K562 (cell line): ENCODE data around the gene MAD1L1. TPM values are rescaled to one million over a fixed set of nuclear protein-coding genes. Genes with fewer than 3 reads are reported as not detected.

ENCODE experiments used
- ASH1L ChIP-seq: fragments of 450-650 bp; IDR thresholded peaks from 2 replicates; pipeline ENCODE4 v1.6.1; 2018; ENCODE audit warnings: borderline replicate concordance, mild to moderate bottlenecking, low read depth; ENCODE audit not compliant: partially characterized antibody
- BCOR ChIP-seq: fragments of 450-650 bp; IDR thresholded peaks from 2 replicates; pipeline ENCODE4 v1.6.1; 2016
- CBX2 ChIP-seq: fragments of 200-600 bp; sonication (generic); IDR thresholded peaks from one replicate; pipeline ENCODE4 v1.6.1; 2012; ENCODE audit warnings: mild to moderate bottlenecking, low read length, inconsistent platforms; ENCODE audit not compliant: insufficient read depth, poor library complexity, severe bottlenecking
- HDAC2 ChIP-seq: fragments of 450-650 bp; IDR thresholded peaks from 2 replicates; pipeline ENCODE4 v1.6.1; 2016; ENCODE audit warnings: mild to moderate bottlenecking
- HLTF ChIP-seq: fragments of 450-650 bp; IDR thresholded peaks from 2 replicates; pipeline ENCODE4 v1.6.1; 2016
- KLF13 ChIP-seq: fragments of 450-650 bp; IDR thresholded peaks from 2 replicates; pipeline ENCODE4 v1.6.1; 2016; ENCODE audit warnings: missing genetic modification characterization, low read depth, mild to moderate bottlenecking, missing compliant biosample characterization, moderate library complexity, borderline replicate concordance
- L3MBTL2 ChIP-seq: fragments of 450-650 bp; IDR thresholded peaks from 2 replicates; pipeline ENCODE4 v1.6.1; 2016; ENCODE audit warnings: mild to moderate bottlenecking, moderate library complexity
- MECOM ChIP-seq: fragments of 250-450 bp; sonication (Bioruptor Pico); IDR thresholded peaks from 2 replicates; pipeline ENCODE4 v1.8.0; 2022; ENCODE audit warnings: inconsistent platforms
- MEIS2 ChIP-seq: fragments of 450-650 bp; IDR thresholded peaks from 2 replicates; pipeline ENCODE4 v1.6.1; 2014; ENCODE audit warnings: mild to moderate bottlenecking; ENCODE audit not compliant: partially characterized antibody
- NUFIP1 ChIP-seq: fragments of 450-650 bp; IDR thresholded peaks from 2 replicates; pipeline ENCODE4 v1.6.1; 2018; ENCODE audit not compliant: partially characterized antibody
- PHB2 ChIP-seq: fragments of 450-650 bp; IDR thresholded peaks from 2 replicates; pipeline ENCODE4 v1.6.1; 2017; ENCODE audit warnings: low read depth
- RFX1 ChIP-seq: fragments of 450-650 bp; IDR thresholded peaks from 2 replicates; pipeline ENCODE4 v1.6.1; 2016; ENCODE audit warnings: mild to moderate bottlenecking, moderate library complexity
- SOX6 ChIP-seq: fragments of 450-650 bp; IDR thresholded peaks from 2 replicates; pipeline ENCODE4 v1.6.1; 2014; ENCODE audit warnings: mild to moderate bottlenecking
- SPI1 ChIP-seq: IDR thresholded peaks from 2 replicates; pipeline ENCODE4 v1.6.1; 2011; ENCODE audit warnings: low read depth, low read length, control low read depth, borderline replicate concordance
- ZC3H11A ChIP-seq: IDR thresholded peaks from 2 replicates; pipeline ENCODE4 v1.6.1; 2012; ENCODE audit warnings: low read depth, low read length, improper control_type of control experiment
- ZNF24 ChIP-seq: fragments of 450-650 bp; IDR thresholded peaks from 2 replicates; pipeline ENCODE4 v1.6.1; 2016
- ZNF253 ChIP-seq: fragments of 250-450 bp; sonication (Bioruptor Pico); conservative IDR thresholded peaks from 2 replicates; pipeline ENCODE4 v1.6.1; 2021; ENCODE audit warnings: mild to moderate bottlenecking
- ZNF324 ChIP-seq: fragments of 250-450 bp; sonication (Bioruptor Pico); IDR thresholded peaks from 2 replicates; pipeline ENCODE4 v1.4.0; 2020; ENCODE audit warnings: mild to moderate bottlenecking
- ZNF589 ChIP-seq: fragments of 200-800 bp; sonication (Bioruptor generic); IDR thresholded peaks from 2 replicates; pipeline ENCODE4 v1.6.1; 2016; ENCODE audit warnings: low read depth, missing genetic modification characterization, missing compliant biosample characterization
- ZNF655 ChIP-seq: fragments of 250-450 bp; sonication (Bioruptor Pico); IDR thresholded peaks from 2 replicates; pipeline ENCODE4 v1.5.0; 2021
- polyA plus RNA-seq, 8 experiments: library from polyadenylated mRNA; depleted of rRNA in 4 of 8; stranded (reverse) in 5 of 8; unstranded in 3 of 8; fragments of >200 nt; fragmentation: Nextera tagmentation in 2 of 8; fragmentation: Illumina TruSeq in 1 of 8; extraction: Ambion mirVana in 2 of 8; extraction: Trizol in 1 of 8; gene quantifications; 2 replicates each; pipeline versions ENCODE4 v1.2.1 to v1.2.3, GENCODE V29; 2011 to 2014; ENCODE audit warnings: inconsistent platforms in 1 of 8, missing spikeins in 1 of 8
- total RNA-seq, 7 experiments: library from RNA; depleted of rRNA in 6 of 7; stranded (reverse); fragments of >200 nt in 6 of 7; fragmentation: Illumina TruSeq in 2 of 7; extraction: Trizol in 2 of 7; gene quantifications; 2 replicates each; pipeline versions ENCODE4 v1.2.1 to v1.2.3, GENCODE V29; 2011 to 2021; ENCODE audit warnings: low replicate concordance in 1 of 7
- TF ChIP-seq, protein P1 (sequence below), 2 experiments: IDR thresholded peaks in 1 of 2; conservative IDR thresholded peaks in 1 of 2; 2 replicates each; pipeline ENCODE4 v1.6.1; 2016; ENCODE audit warnings: low read depth in 2 of 2, mild to moderate bottlenecking in 1 of 2, missing compliant biosample characterization in 1 of 2, missing genetic modification characterization in 1 of 2, moderate library complexity in 1 of 2
- TF ChIP-seq, protein P2 (sequence below): fragments of 250-450 bp; sonication (Bioruptor Pico); IDR thresholded peaks from 2 replicates; pipeline ENCODE4 v1.8.0; 2022; ENCODE audit warnings: moderate library complexity, mild to moderate bottlenecking, inconsistent platforms
- TF ChIP-seq, protein P3 (sequence below): fragments of 250-450 bp; sonication (Bioruptor Pico); IDR thresholded peaks from 2 replicates; pipeline ENCODE4 v1.5.0; 2022; ENCODE audit warnings: mild to moderate bottlenecking

The MAD1L1 gene
- total and polyA plus RNA-seq, 9 of the 15 experiments (the other 6 are each of a cell fraction or from before 2014, with no cell fraction given): 1.7 to 89.7 (median 18.0) TPM

GRCh38 chr7:2241580-2242540 lies 9.1 kb upstream of the MAD1L1 start, which contains the start of the genes MRM2 and NUDT1 (continued):
- TF ChIP-seq, protein P1, sequence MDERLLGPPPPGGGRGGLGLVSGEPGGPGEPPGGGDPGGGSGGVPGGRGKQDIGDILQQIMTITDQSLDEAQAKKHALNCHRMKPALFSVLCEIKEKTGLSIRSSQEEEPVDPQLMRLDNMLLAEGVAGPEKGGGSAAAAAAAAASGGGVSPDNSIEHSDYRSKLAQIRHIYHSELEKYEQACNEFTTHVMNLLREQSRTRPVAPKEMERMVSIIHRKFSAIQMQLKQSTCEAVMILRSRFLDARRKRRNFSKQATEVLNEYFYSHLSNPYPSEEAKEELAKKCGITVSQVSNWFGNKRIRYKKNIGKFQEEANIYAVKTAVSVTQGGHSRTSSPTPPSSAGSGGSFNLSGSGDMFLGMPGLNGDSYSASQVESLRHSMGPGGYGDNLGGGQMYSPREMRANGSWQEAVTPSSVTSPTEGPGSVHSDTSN (CRISPR knock-in tag; IDR thresholded peaks at IDR 0.05; ENCODE audit: low read depth): no peak
- TF ChIP-seq, protein P1 (tag; conservative IDR thresholded peaks at IDR 0.05; ENCODE audit: low read depth): no peak
- TF ChIP-seq ZNF324 (CRISPR knock-in tag): no peak
- TF ChIP-seq SPI1: 0 out of 2 replicates have a peak, but pooled peaks have one; percentile 14
- TF ChIP-seq RFX1: no peak
- no peak for TF ChIP-seq MEIS2
- peak; percentile 17; the same call in 1 of the 2 replicates for TF ChIP-seq HDAC2
- TF ChIP-seq MECOM (CRISPR knock-in tag): no peak
- TF ChIP-seq ZNF589 (CRISPR knock-in tag): no peak
- no peak for TF ChIP-seq CBX2
- peak; percentile 45; the same call in 1 of the 2 replicates for TF ChIP-seq L3MBTL2
- no peak for TF ChIP-seq ZNF655 (CRISPR knock-in tag)
- TF ChIP-seq SOX6: 0 out of 2 replicates have a peak, but pooled peaks have one; percentile 17
- TF ChIP-seq ZNF24: no peak
- TF ChIP-seq, protein P2, sequence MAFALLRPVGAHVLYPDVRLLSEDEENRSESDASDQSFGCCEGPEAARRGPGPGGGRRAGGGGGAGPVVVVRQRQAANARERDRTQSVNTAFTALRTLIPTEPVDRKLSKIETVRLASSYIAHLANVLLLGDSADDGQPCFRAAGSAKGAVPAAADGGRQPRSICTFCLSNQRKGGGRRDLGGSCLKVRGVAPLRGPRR (CRISPR knock-in tag): no peak
- TF ChIP-seq NUFIP1: no peak
- no peak for TF ChIP-seq KLF13 (tag)
- no peak for TF ChIP-seq PHB2
- no peak for TF ChIP-seq ZNF253 (CRISPR knock-in tag)
- no peak for TF ChIP-seq ASH1L
- TF ChIP-seq HLTF: 0 out of 2 replicates have a peak, but pooled peaks have one; percentile 23
- no peak for TF ChIP-seq BCOR
- no peak for TF ChIP-seq ZC3H11A
- TF ChIP-seq, protein P3, sequence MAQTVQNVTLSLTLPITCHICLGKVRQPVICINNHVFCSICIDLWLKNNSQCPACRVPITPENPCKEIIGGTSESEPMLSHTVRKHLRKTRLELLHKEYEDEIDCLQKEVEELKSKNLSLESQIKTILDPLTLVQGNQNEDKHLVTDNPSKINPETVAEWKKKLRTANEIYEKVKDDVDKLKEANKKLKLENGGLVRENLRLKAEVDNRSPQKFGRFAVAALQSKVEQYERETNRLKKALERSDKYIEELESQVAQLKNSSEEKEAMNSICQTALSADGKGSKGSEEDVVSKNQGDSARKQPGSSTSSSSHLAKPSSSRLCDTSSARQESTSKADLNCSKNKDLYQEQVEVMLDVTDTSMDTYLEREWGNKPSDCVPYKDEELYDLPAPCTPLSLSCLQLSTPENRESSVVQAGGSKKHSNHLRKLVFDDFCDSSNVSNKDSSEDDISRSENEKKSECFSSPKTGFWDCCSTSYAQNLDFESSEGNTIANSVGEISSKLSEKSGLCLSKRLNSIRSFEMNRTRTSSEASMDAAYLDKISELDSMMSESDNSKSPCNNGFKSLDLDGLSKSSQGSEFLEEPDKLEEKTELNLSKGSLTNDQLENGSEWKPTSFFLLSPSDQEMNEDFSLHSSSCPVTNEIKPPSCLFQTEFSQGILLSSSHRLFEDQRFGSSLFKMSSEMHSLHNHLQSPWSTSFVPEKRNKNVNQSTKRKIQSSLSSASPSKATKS (CRISPR knock-in tag): no peak
